ENCODE results near the gene LIPE.

Gene LIPE

GRCh38 chr19:42386974-42387707 is 40.0 kb downstream of the LIPE start:
- peak; percentile 31 to 36 for DNase-seq (ENCODE audit: low read depth in 2 of 2)

GRCh38 chr19:42380155-42380554 is 47.0 kb downstream of the LIPE start:
- DNase-seq (ENCODE audit: low read depth in 2 of 2): no peak

- no peak for DNase-seq (ENCODE audit: low read depth in 2 of 2)
Measured at GRCh38 chr19:42378225-42379215, 48.7 kb downstream of the LIPE start.

GRCh38 chr19:42376177-42376555 is 51.0 kb downstream of the LIPE start:
- no peak for DNase-seq (ENCODE audit: low read depth in 2 of 2)

- no peak for DNase-seq (ENCODE audit: low read depth in 2 of 2)
Measured at GRCh38 chr19:42375415-42376176, 51.6 kb downstream of the LIPE start.

GRCh38 chr19:42374826-42375376 is 52.3 kb downstream of the LIPE start:
- no peak for DNase-seq (ENCODE audit: low read depth in 2 of 2)

GRCh38 chr19:42370626-42371175 is 56.5 kb downstream of the LIPE start:
- no peak for DNase-seq (ENCODE audit: low read depth in 2 of 2)

GRCh38 chr19:42370068-42370520 is 57.1 kb downstream of the LIPE start:
- no peak for DNase-seq (ENCODE audit: low read depth in 2 of 2)

GRCh38 chr19:42369433-42370067 is 57.6 kb downstream of the LIPE start:
- DNase-seq (ENCODE audit: low read depth in 2 of 2): no peak

- no peak for DNase-seq (ENCODE audit: low read depth in 2 of 2)
Measured at GRCh38 chr19:42368765-42369164, 58.4 kb downstream of the LIPE start.

- no peak for DNase-seq (ENCODE audit: low read depth in 2 of 2)
Measured at GRCh38 chr19:42368360-42368759, 58.8 kb downstream of the LIPE start.

GRCh38 chr19:42367929-42368328 is 59.3 kb downstream of the LIPE start:
- no peak for DNase-seq (ENCODE audit: low read depth in 2 of 2)

- DNase-seq (ENCODE audit: low read depth in 2 of 2): no peak
Measured at GRCh38 chr19:42366673-42367072, 60.5 kb downstream of the LIPE start.

GRCh38 chr19:42363614-42364346 is 63.4 kb downstream of the LIPE start:
- DNase-seq (ENCODE audit: low read depth in 2 of 2): no peak

- no peak for DNase-seq (ENCODE audit: low read depth in 2 of 2)
Measured at GRCh38 chr19:42362891-42363440, 64.2 kb downstream of the LIPE start.

GRCh38 chr19:42362342-42362741 is 64.8 kb downstream of the LIPE start:
- DNase-seq (ENCODE audit: low read depth in 2 of 2): no peak

GRCh38 chr19:42361545-42361910 is 65.7 kb downstream of the LIPE start:
- DNase-seq (ENCODE audit: low read depth in 2 of 2): no peak

- no peak for DNase-seq (ENCODE audit: low read depth in 2 of 2)
Measured at GRCh38 chr19:42360787-42361544, 66.2 kb downstream of the LIPE start.

GRCh38 chr19:42357290-42357689 is 69.9 kb downstream of the LIPE start:
- no peak for DNase-seq (ENCODE audit: low read depth in 2 of 2)

All from stimulated activated CD8-positive, alpha-beta memory T cell treated with anti-CD3 and anti-CD28 coated beads, Interleukin-7, amount 100 ng/mL, for 1 hour (primary cell).